Heart left ventricle (tissue), 13 donors: ENCODE measurements around the gene EMILIN2.

ENCODE experiments used
- CTCF ChIP-seq, 12 donors: fragments of 200-600 bp; sonication (generic) in 4 of 12; IDR thresholded peaks; one replicate each; pipeline versions ENCODE4 v1.5.0 to v1.8.0; 2018 to 2022; ENCODE audit warnings: antibody characterized with exemption in 12 of 12, mild to moderate bottlenecking in 5 of 12
- POLR2A ChIP-seq, 2 donors: fragments of 450-650 bp; IDR thresholded peaks; one replicate each; pipeline ENCODE4 v1.6.1; 2017; ENCODE audit warnings: antibody characterized with exemption in 2 of 2, mild to moderate bottlenecking in 2 of 2, moderate library complexity in 2 of 2
- donor health status: ischemic (EF 13 %, LVEDD 7.1; RV severe dilation, severe dysfunction).
- donor health status: DM: no; HTN: yes; CAD: no.
- donor health status: DM: no; HTN: no; CAD: no.
- donor health status: ischemic (EF 25% LVEDD 6.9; RV normal size, moderate dysfunction).
- donor health status: ischemic (EF 25% LVEDD 5.7; RV mildly dilated, moderate dysfunction).
- donor health status: ischemic (EF 35%, LVEDD 5.7; RV mildly dilated, moderate dysfunction).
- donor health status: nonischemic (EF 11% LVEDD 7.7; RV severe dilation, severe dysfunction).
- donor health status: DM: yes; HTN: yes; CAD: no.
- donor health status: PGD.
- donor health status: ischemic (EF 29% LVEDD 5.4; RV normal size, mild dysfunction).
- donor health status: nonischemic (EF 23%, LVEDD 6.1; RV moderate dilation, normal function).

GRCh38 chr18:2894131-2894840 is 47.5 kb downstream of the EMILIN2 start:
- TF ChIP-seq CTCF (IDR thresholded peaks at IDR 0.05) = no peak
- TF ChIP-seq POLR2A (IDR thresholded peaks at IDR 0.05) = no peak
